K562 (cell line): ENCODE data around the gene IMPA2.

Source experiments
- BRF2 ChIP-seq: IDR thresholded peaks from 3 replicates; pipeline ENCODE4 v1.6.1; 2011; ENCODE audit warnings: borderline replicate concordance, mild to moderate bottlenecking; ENCODE audit not compliant: insufficient read length, insufficient read depth
- CREB5 ChIP-seq: fragments of 250-450 bp; sonication (Bioruptor Pico); IDR thresholded peaks from 2 replicates; pipeline ENCODE4 v1.5.0; 2020; ENCODE audit warnings: mild to moderate bottlenecking
- FOXA1 ChIP-seq: fragments of 450-650 bp; IDR thresholded peaks from 2 replicates; pipeline ENCODE4 v1.6.1; 2016; ENCODE audit warnings: mild to moderate bottlenecking, borderline replicate concordance
- POLR2A ChIP-seq: fragments of 450-650 bp; conservative IDR thresholded peaks from 2 replicates; pipeline ENCODE4 v1.6.1; 2016
- POLR3A ChIP-seq: IDR thresholded peaks from 2 replicates; pipeline ENCODE4 v1.6.1; 2011; ENCODE audit warnings: borderline replicate concordance, mild to moderate bottlenecking, moderate library complexity; ENCODE audit not compliant: insufficient read length, insufficient read depth; ENCODE audit errors: extremely low read depth
- SPI1 ChIP-seq: IDR thresholded peaks from 2 replicates; pipeline ENCODE4 v1.6.1; 2011; ENCODE audit warnings: low read depth, low read length, control low read depth, borderline replicate concordance
- SREBF2 ChIP-seq: sonication (generic); formaldehyde crosslinking; IDR thresholded peaks from 2 replicates; pipeline ENCODE4 v1.4.0; 2020; ENCODE audit warnings: mild to moderate bottlenecking, missing genetic modification reagents
- TF ChIP-seq, protein P1 (sequence below): sonication (generic); formaldehyde crosslinking; IDR thresholded peaks from 2 replicates; pipeline ENCODE4 v1.9.0; 2022; ENCODE audit warnings: mild to moderate bottlenecking, missing genetic modification reagents

DNA sequence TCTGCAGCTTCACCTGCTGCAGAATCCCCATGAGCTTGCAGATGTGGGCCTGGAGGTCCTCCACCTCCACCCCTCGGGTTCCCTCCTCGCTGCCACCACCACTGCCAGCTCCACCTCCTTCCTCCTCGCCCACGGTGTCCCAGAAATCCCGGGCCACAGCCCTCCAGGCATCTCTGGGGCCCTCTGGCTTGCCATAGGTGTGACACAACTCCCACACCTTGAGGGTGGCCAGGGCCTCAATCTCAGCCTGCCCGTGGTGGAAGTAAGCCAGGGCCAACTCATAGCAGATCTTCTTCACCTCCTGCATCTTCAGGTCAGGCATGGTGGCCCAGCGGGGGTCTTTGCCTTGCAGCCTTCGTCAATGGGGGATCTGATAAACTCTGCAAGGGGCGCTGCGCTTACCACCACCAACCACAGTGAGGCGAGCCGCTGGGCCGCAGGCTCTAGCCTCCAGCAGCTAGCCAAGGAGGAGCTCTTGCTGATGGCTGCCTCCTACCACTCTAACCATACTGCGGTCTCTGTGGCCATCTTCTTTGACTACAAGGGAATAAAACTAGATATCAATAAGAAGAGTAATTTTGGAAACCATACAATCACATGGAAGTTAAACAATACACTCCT is 76.2 kb downstream of the IMPA2 start:
- TF ChIP-seq FOXA1 (no peak), SPI1 (no peak), SREBF2 (no peak), POLR3A (no peak), CREB5 (no peak), POLR2A (no peak), BRF2 (no peak)
- TF ChIP-seq, protein P1, sequence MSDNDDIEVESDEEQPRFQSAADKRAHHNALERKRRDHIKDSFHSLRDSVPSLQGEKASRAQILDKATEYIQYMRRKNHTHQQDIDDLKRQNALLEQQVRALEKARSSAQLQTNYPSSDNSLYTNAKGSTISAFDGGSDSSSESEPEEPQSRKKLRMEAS (CRISPR knock-in tag), result no peak
